Measurements from ENCODE around the gene SLC26A11. TPM values are rescaled to one million over a fixed set of nuclear protein-coding genes. Genes with fewer than 3 reads are reported as not detected.

The SLC26A11 gene
- total RNA-seq, 4 donors from 2014 or later = 14.1 to 38.9 (median 26.5) TPM

GRCh38 chr17:80189611-80190010, 30.6 kb upstream of the SLC26A11 start:
- whole genome bisulfite sequencing = 89% methylated on average over 15 of the region's 23 CpGs
- H3K36me3 ChIP-seq = no peaks in the 10 kb centered on the region
- TF ChIP-seq POLR2AphosphoS5 (IDR thresholded peaks at IDR 0.05) = no peak
- no peak for TF ChIP-seq POLR2A (IDR thresholded peaks at IDR 0.05)
- no peak for TF ChIP-seq CTCF (IDR thresholded peaks at IDR 0.05)
- TF ChIP-seq EP300 (IDR thresholded peaks at IDR 0.05) = no peak
- H3K4me3 ChIP-seq = no peak overlapping the region
- no peak overlapping the region for H3K27ac ChIP-seq
- peaks cover 46% of the 10 kb centered on the region for H3K4me1 ChIP-seq
- H3K9me3 ChIP-seq = no peaks in the 10 kb centered on the region
- H3K27me3 ChIP-seq = no peaks in the 10 kb centered on the region
- no peak for DNase-seq (ENCODE audit: low spot score in 2 of 2)

GRCh38 chr17:80190716-80191115, 29.5 kb upstream of the SLC26A11 start:
- H3K4me1 ChIP-seq = peaks cover 46% of the 10 kb centered on the region

GRCh38 chr17:80191192-80191591, 29.0 kb upstream of the SLC26A11 start:
- TF ChIP-seq POLR2AphosphoS5 (IDR thresholded peaks at IDR 0.05) = no peak
- no peak for TF ChIP-seq EP300 (IDR thresholded peaks at IDR 0.05)
- TF ChIP-seq POLR2A (IDR thresholded peaks at IDR 0.05) = no peak
- TF ChIP-seq CTCF (IDR thresholded peaks at IDR 0.05) = no peak
- Histone ChIP-seq H3K9me3 (no peaks in the 10 kb centered on the region), H3K36me3 (no peaks in the 10 kb centered on the region), H3K27ac (no peak overlapping the region), H3K27me3 (no peaks in the 10 kb centered on the region), H3K4me1 (peaks cover 46% of the 10 kb centered on the region), H3K4me3 (no peak overlapping the region)
- 86% methylated on average over 2 of the region's 20 CpGs for WGBS
- no peak for DNase-seq (ENCODE audit: low spot score in 2 of 2)

More at GRCh38 chr17:80190716-80191115, 29.5 kb upstream of the SLC26A11 start:
- Histone ChIP-seq H3K4me3 (no peak overlapping the region), H3K27me3 (no peaks in the 10 kb centered on the region), H3K9me3 (no peaks in the 10 kb centered on the region), H3K36me3 (no peaks in the 10 kb centered on the region), H3K27ac (no peak overlapping the region)
- no peak for DNase-seq (ENCODE audit: low spot score in 2 of 2)
- 92% methylated on average over 10 of the region's 10 CpGs for WGBS
- TF ChIP-seq POLR2AphosphoS5 (IDR thresholded peaks at IDR 0.05) = no peak
- no peak for TF ChIP-seq POLR2A (IDR thresholded peaks at IDR 0.05)
- no peak for TF ChIP-seq CTCF (IDR thresholded peaks at IDR 0.05)
- TF ChIP-seq EP300 (IDR thresholded peaks at IDR 0.05) = no peak

GRCh38 chr17:80191865-80192661, 28.2 kb upstream of the SLC26A11 start:
- no peaks in the 10 kb centered on the region for H3K27me3 ChIP-seq
- WGBS = 17% methylated on average over 24 of the region's 29 CpGs
- no peak for DNase-seq (ENCODE audit: low spot score in 2 of 2)
- no peaks in the 10 kb centered on the region for H3K9me3 ChIP-seq
- H3K4me3 ChIP-seq = peak overlapping the region; percentile 30
- H3K4me1 ChIP-seq = peaks cover 40% of the 10 kb centered on the region
- no peaks in the 10 kb centered on the region for H3K36me3 ChIP-seq
- TF ChIP-seq EP300 (IDR thresholded peaks at IDR 0.05) (no peak), POLR2A (IDR thresholded peaks at IDR 0.05) (no peak), CTCF (IDR thresholded peaks at IDR 0.05) (no peak), POLR2AphosphoS5 (IDR thresholded peaks at IDR 0.05) (no peak)
- peak overlapping the region; percentile 78 for H3K27ac ChIP-seq

- Histone ChIP-seq H3K27ac (no peak overlapping the region), H3K9me3 (no peaks in the 10 kb centered on the region), H3K27me3 (no peaks in the 10 kb centered on the region), H3K4me1 (peaks cover 26% of the 10 kb centered on the region), H3K36me3 (peaks cover 4% of the 10 kb centered on the region), H3K4me3 (no peak overlapping the region)
- WGBS = 78% methylated on average over 3 of the region's 14 CpGs
- DNase-seq (ENCODE audit: low spot score in 2 of 2) = no peak
- no peak for TF ChIP-seq CTCF (IDR thresholded peaks at IDR 0.05)
- TF ChIP-seq POLR2A (IDR thresholded peaks at IDR 0.05) = no peak
- TF ChIP-seq POLR2AphosphoS5 (IDR thresholded peaks at IDR 0.05) = no peak
These were observed 25.1 kb upstream of the SLC26A11 start for GRCh38 chr17:80195141-80195540.
